ENCODE measurements around the gene PLAGL1.
"Not testable (repeated sequence)": the region's sequence is repeated elsewhere in the genome, so short reads cannot be mapped to it uniquely, and the experiment has no call there.

Gene PLAGL1

GRCh38 chr6:143939364-143939763, 68.7 kb downstream of the PLAGL1 start:
- DNase-seq (ENCODE audit: low spot score), result no peak

GRCh38 chr6:143937668-143937970, 70.4 kb downstream of the PLAGL1 start:
- no peak for DNase-seq (ENCODE audit: low spot score)

GRCh38 chr6:143936778-143937667, 71.0 kb downstream of the PLAGL1 start:
- DNase-seq (ENCODE audit: low spot score), result no peak

- no peak for DNase-seq (ENCODE audit: low spot score)
These were observed 71.7 kb downstream of the PLAGL1 start for GRCh38 chr6:143936347-143936746.

- no peak for DNase-seq (ENCODE audit: low spot score)
These were observed 73.2 kb downstream of the PLAGL1 start for GRCh38 chr6:143934867-143935266.

GRCh38 chr6:143934331-143934730, 73.7 kb downstream of the PLAGL1 start:
- DNase-seq (ENCODE audit: low spot score), result no peak

GRCh38 chr6:143929975-143930374, 78.1 kb downstream of the PLAGL1 start:
- no peak for DNase-seq (ENCODE audit: low spot score)

GRCh38 chr6:143928853-143929252, 79.2 kb downstream of the PLAGL1 start:
- no peak for DNase-seq (ENCODE audit: low spot score)

- DNase-seq (ENCODE audit: low spot score), result not testable (repeated sequence)
These were observed 91.0 kb downstream of the PLAGL1 start for GRCh38 chr6:143917026-143917425.

GRCh38 chr6:143912671-143913070, 95.4 kb downstream of the PLAGL1 start:
- no peak for DNase-seq (ENCODE audit: low spot score)

GRCh38 chr6:143911028-143911427, 97.0 kb downstream of the PLAGL1 start:
- no peak for DNase-seq (ENCODE audit: low spot score)

- no peak for DNase-seq (ENCODE audit: low spot score)
These were observed 105.2 kb downstream of the PLAGL1 start for GRCh38 chr6:143902827-143903226.

- peak; percentile 23 for DNase-seq (ENCODE audit: low spot score)
These were observed 105.9 kb downstream of the PLAGL1 start for GRCh38 chr6:143901885-143902750.

- DNase-seq (ENCODE audit: low spot score), result no peak
These were observed 107.7 kb downstream of the PLAGL1 start for GRCh38 chr6:143900358-143900757.

GRCh38 chr6:143896126-143896860, 111.8 kb downstream of the PLAGL1 start:
- DNase-seq (ENCODE audit: low spot score), result no peak

GRCh38 chr6:143894655-143895054, 113.4 kb downstream of the PLAGL1 start:
- no peak for DNase-seq (ENCODE audit: low spot score)

Measured in AG08396 (cell line).